ENCODE measurements around the gene GMCL1.

DNA sequence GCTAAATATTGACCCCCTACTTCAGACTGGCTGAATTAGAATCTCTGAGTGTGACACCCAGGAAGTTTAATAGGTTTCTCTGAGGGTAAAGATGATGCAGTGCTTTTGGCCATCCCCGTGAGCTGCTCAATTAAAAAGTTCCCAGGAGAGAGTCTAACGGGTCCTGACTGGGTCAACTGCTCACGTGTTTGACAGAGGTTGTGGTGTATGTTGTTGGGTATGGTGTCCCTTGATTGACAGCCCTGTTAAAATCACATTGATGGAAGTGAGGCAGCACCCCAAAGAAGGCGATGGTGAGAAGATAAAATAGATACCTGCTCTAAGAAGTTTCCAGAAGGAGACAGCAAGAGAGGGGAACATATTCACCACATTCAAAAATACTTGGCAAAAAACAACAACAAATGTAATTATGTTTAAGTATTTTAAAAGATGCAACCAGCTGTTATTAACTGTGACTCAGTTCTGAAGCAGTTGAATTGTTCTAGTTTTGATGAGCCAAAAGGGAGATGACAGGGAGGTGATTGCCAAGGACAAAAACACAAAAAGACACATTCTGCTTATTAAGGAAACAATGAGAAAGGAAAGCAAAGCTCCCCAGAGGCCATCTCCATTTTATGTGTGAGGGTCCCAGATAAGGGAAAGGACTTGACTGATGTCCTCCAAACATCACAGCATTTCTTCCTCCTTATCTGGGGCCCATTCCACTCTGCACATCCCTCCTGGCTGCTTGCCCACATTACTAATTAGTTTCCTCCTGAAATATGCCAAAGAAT is 11.5 kb upstream of the GMCL1 start:
- TF ChIP-seq, protein P1, sequence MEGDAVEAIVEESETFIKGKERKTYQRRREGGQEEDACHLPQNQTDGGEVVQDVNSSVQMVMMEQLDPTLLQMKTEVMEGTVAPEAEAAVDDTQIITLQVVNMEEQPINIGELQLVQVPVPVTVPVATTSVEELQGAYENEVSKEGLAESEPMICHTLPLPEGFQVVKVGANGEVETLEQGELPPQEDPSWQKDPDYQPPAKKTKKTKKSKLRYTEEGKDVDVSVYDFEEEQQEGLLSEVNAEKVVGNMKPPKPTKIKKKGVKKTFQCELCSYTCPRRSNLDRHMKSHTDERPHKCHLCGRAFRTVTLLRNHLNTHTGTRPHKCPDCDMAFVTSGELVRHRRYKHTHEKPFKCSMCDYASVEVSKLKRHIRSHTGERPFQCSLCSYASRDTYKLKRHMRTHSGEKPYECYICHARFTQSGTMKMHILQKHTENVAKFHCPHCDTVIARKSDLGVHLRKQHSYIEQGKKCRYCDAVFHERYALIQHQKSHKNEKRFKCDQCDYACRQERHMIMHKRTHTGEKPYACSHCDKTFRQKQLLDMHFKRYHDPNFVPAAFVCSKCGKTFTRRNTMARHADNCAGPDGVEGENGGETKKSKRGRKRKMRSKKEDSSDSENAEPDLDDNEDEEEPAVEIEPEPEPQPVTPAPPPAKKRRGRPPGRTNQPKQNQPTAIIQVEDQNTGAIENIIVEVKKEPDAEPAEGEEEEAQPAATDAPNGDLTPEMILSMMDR (IDR thresholded peaks at IDR 0.05; ENCODE audit: low read length), result no peak
- TF ChIP-seq EZH2 (optimal IDR thresholded peaks at IDR 0.05; ENCODE audit: low read depth, low read length), result no peak

Data from MM.1S (cell line).